ENCODE measurements around the gene OR52H1. TPM values are rescaled to one million over a fixed set of nuclear protein-coding genes. Genes with fewer than 3 reads are reported as not detected.
"Not testable (repeated sequence)": the region's sequence is repeated elsewhere in the genome, so short reads cannot be mapped to it uniquely, and the experiment has no call there.

OR52H1 gene
- total RNA-seq, 1 donor from 2014 or later, result not detected

DNA sequence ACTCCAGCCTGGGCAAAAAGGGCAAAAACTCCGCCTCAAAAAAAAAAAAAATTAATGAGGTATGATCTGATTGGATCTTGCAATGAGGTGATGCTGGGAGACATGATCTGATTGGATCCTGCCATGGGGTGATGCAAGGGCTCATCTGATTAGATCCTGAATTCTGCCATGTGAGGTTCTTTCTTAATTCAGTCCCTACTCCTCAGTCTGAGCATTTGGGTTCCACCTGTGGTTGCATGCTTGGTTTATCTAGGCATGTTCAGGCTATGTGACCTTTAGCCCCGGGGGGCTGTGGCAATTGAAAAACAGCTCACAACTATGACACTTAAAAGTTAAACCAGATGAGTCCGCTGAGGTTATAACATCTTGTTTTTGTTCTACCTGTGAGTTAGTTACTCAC lies 43.3 kb upstream of the OR52H1 start:
- no peak for DNase-seq (ENCODE audit: low read depth, low spot score)
- TF ChIP-seq, protein P1, sequence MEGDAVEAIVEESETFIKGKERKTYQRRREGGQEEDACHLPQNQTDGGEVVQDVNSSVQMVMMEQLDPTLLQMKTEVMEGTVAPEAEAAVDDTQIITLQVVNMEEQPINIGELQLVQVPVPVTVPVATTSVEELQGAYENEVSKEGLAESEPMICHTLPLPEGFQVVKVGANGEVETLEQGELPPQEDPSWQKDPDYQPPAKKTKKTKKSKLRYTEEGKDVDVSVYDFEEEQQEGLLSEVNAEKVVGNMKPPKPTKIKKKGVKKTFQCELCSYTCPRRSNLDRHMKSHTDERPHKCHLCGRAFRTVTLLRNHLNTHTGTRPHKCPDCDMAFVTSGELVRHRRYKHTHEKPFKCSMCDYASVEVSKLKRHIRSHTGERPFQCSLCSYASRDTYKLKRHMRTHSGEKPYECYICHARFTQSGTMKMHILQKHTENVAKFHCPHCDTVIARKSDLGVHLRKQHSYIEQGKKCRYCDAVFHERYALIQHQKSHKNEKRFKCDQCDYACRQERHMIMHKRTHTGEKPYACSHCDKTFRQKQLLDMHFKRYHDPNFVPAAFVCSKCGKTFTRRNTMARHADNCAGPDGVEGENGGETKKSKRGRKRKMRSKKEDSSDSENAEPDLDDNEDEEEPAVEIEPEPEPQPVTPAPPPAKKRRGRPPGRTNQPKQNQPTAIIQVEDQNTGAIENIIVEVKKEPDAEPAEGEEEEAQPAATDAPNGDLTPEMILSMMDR (conservative IDR thresholded peaks at IDR 0.05), result no peak
- H3K27me3 Mint-ChIP-seq (ENCODE audit: low read depth), result no peaks in the 10 kb centered on the region
- H3K27ac Mint-ChIP-seq (ENCODE audit: unreplicated experiment), result no peak overlapping the region
- peaks cover 3% of the 10 kb centered on the region for H3K36me3 Mint-ChIP-seq (ENCODE audit: low read depth)
- H3K9me3 Mint-ChIP-seq, result peaks cover 3% of the 10 kb centered on the region
- peaks cover 2% of the 10 kb centered on the region for H3K4me1 Mint-ChIP-seq
- H3K4me3 Mint-ChIP-seq, result no peak overlapping the region

- not testable (repeated sequence) for H3K4me3 Mint-ChIP-seq; H3K9me3 Mint-ChIP-seq; DNase-seq (ENCODE audit: low read depth, low spot score); H3K36me3 Mint-ChIP-seq (ENCODE audit: low read depth); H3K4me1 Mint-ChIP-seq; H3K27me3 Mint-ChIP-seq (ENCODE audit: low read depth); H3K27ac Mint-ChIP-seq (ENCODE audit: unreplicated experiment)
Observed at GRCh38 chr11:5589906-5590305, 41.6 kb upstream of the OR52H1 start.

GRCh38 chr11:5584458-5584857 lies 36.1 kb upstream of the OR52H1 start:
- not testable (repeated sequence) for H3K4me1 Mint-ChIP-seq; H3K27me3 Mint-ChIP-seq (ENCODE audit: low read depth); H3K9me3 Mint-ChIP-seq; H3K36me3 Mint-ChIP-seq (ENCODE audit: low read depth); DNase-seq (ENCODE audit: low read depth, low spot score); H3K27ac Mint-ChIP-seq (ENCODE audit: unreplicated experiment); H3K4me3 Mint-ChIP-seq

GRCh38 chr11:5581014-5581413 lies 32.7 kb upstream of the OR52H1 start:
- TF ChIP-seq, protein P1 (conservative IDR thresholded peaks at IDR 0.05), result no peak
- Mint-ChIP-seq H3K9me3 (no peaks in the 10 kb centered on the region), H3K36me3 (ENCODE audit: low read depth) (no peaks in the 10 kb centered on the region), H3K27me3 (ENCODE audit: low read depth) (no peaks in the 10 kb centered on the region), H3K4me3 (no peak overlapping the region), H3K4me1 (no peaks in the 10 kb centered on the region), H3K27ac (ENCODE audit: unreplicated experiment) (no peak overlapping the region)
- DNase-seq (ENCODE audit: low read depth, low spot score), result no peak

DNA sequence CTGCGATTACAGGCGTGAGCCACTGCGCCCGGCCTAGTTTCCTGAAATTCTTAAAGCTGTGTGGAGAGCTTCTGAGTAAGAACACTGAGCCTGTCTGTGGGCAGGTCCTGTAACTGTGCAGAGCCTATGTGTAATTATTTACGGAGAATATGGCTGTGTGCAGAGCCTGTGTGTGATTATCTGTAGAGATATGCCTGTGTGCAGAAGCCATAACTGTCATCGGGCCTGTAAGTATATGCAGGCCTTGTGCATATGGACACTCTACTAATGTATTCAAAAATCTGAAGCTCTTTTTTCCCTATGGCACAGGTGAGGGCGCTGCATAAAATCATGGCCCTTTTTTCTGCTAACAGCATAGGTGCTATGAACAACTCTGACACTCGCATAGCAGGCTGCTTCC lies 32.2 kb upstream of the OR52H1 start, which contains the start of gene OR52B6:
TSS of gene OR52B6 (plus strand) at position 301 of the 400 bp plus-strand sequence. CDS start at position 301, 0 bp downstream.
- Mint-ChIP-seq H3K27me3 (ENCODE audit: low read depth) (no peaks in the 10 kb centered on the region), H3K4me1 (no peaks in the 10 kb centered on the region), H3K27ac (ENCODE audit: unreplicated experiment) (no peak within 1 kb of the TSS), H3K36me3 (ENCODE audit: low read depth) (no peaks in the 10 kb centered on the region), H3K4me3 (no peak within 1 kb of the TSS), H3K9me3 (no peaks in the 10 kb centered on the region)
- no peak for DNase-seq (ENCODE audit: low read depth, low spot score)
- TF ChIP-seq, protein P1 (conservative IDR thresholded peaks at IDR 0.05), result no peak

DNA sequence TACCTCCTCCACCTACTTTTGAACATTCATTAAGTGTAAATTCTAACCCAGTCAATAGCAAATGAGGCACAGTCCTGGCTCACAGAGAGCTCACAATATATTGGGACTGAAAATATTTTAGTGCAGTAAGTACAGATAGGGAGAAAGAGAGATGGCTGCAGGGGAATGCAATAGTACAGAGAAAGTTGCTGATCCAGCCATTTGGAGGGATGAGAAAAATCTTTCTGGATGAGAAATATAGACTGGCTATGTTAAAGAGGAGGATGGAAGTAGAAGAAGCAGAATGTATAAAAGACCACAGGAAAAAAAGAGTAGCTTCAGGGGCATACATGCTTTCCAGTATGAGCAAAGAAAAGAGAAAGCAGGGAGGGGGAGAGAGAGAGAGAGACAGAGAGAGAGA lies 28.8 kb upstream of the OR52H1 start:
- no peak overlapping the region for H3K27ac Mint-ChIP-seq (ENCODE audit: unreplicated experiment)
- H3K9me3 Mint-ChIP-seq, result no peaks in the 10 kb centered on the region
- H3K27me3 Mint-ChIP-seq (ENCODE audit: low read depth), result no peaks in the 10 kb centered on the region
- DNase-seq (ENCODE audit: low read depth, low spot score), result no peak
- no peaks in the 10 kb centered on the region for H3K36me3 Mint-ChIP-seq (ENCODE audit: low read depth)
- no peaks in the 10 kb centered on the region for H3K4me1 Mint-ChIP-seq
- no peak overlapping the region for H3K4me3 Mint-ChIP-seq
- TF ChIP-seq, protein P1 (conservative IDR thresholded peaks at IDR 0.05), result no peak

GRCh38 chr11:5575152-5575551 lies 26.8 kb upstream of the OR52H1 start:
- Mint-ChIP-seq H3K27ac (ENCODE audit: unreplicated experiment) (no peak overlapping the region), H3K27me3 (ENCODE audit: low read depth) (no peaks in the 10 kb centered on the region), H3K4me1 (no peaks in the 10 kb centered on the region), H3K36me3 (ENCODE audit: low read depth) (no peaks in the 10 kb centered on the region), H3K9me3 (peaks cover 2% of the 10 kb centered on the region), H3K4me3 (no peak overlapping the region)
- TF ChIP-seq, protein P1 (conservative IDR thresholded peaks at IDR 0.05), result no peak
- no peak for DNase-seq (ENCODE audit: low read depth, low spot score)
